Kidney (tissue), 14 donors: Measurements from ENCODE around the gene PHACTR1. TPM values are rescaled to one million over a fixed set of nuclear protein-coding genes. Genes with fewer than 3 reads are reported as not detected.

Source experiments
- DNase-seq, 5 donors: peaks; one replicate each; pipeline ENCODE4 v3.0.0-alpha.2; 2013 to 2020
- FAIRE-seq: peaks from 2 replicates; lab custom pipeline; 2012; peaks lifted over from hg19 to GRCh38; lab: Jason Lieb, UNC
- H3K27ac ChIP-seq, 2 donors: one replicate each; pipeline ENCODE4 v1.7.0; 2013; ENCODE audit warnings: low read depth in 2 of 2, low read length in 2 of 2, inconsistent platforms in 1 of 2
- H3K27me3 ChIP-seq: one replicate; pipeline ENCODE4 v1.7.1; 2013; ENCODE audit warnings: low read length, inconsistent platforms; ENCODE audit not compliant: control insufficient read depth, insufficient read depth
- H3K36me3 ChIP-seq, 3 donors: one replicate each; pipeline versions ENCODE4 v1.7.0 to v1.7.1; 2013; ENCODE audit warnings: low read length in 3 of 3, control low read depth in 1 of 3, inconsistent platforms in 1 of 3; ENCODE audit not compliant: insufficient read depth in 3 of 3, control insufficient read depth in 2 of 3
- H3K4me1 ChIP-seq, 3 donors: one replicate each; pipeline versions ENCODE4 v1.7.0 to v1.7.1; 2013; ENCODE audit warnings: low read length in 3 of 3, inconsistent platforms in 1 of 3, low read depth in 1 of 3; ENCODE audit not compliant: control insufficient read depth in 2 of 3, insufficient read depth in 2 of 3
- H3K4me3 ChIP-seq, 3 donors: one replicate each; pipeline versions ENCODE4 v1.7.0 to v1.8.1; 2013; ENCODE audit warnings: low read length in 3 of 3, control low read depth in 1 of 3, inconsistent platforms in 1 of 3
- H3K9ac ChIP-seq, 3 donors: one replicate each; pipeline versions ENCODE4 v1.7.0 to v1.7.1; 2013; ENCODE audit warnings: low read length in 3 of 3, control low read depth in 1 of 3, inconsistent platforms in 1 of 3
- H3K9me3 ChIP-seq, 3 donors: one replicate each; pipeline versions ENCODE4 v1.7.0 to v1.7.1; 2013; ENCODE audit warnings: low read length in 3 of 3, control low read depth in 1 of 3, inconsistent platforms in 1 of 3; ENCODE audit not compliant: control insufficient read depth in 2 of 3, insufficient read depth in 1 of 3
- CTCF ChIP-seq: IDR thresholded peaks from 3 replicates; pipeline ENCODE4 v1.5.1; 2012; ENCODE audit warnings: mild to moderate bottlenecking, moderate library complexity, borderline replicate concordance; ENCODE audit not compliant: insufficient read depth; ENCODE audit errors: extremely low read depth
- intact Hi-C: fragments of 100-400 bp; cut with DNase I; formaldehyde crosslinking; loops from one replicate; pipeline ENCODE4 v1.11.1; 2022
- polyA plus RNA-seq: library from polyadenylated mRNA; stranded (reverse); fragments of 350-450 nt; fragmentation: Illumina TruSeq; extraction: RNeasy Lipid Tissue Mini Kit (QIAGEN cat#74804); gene quantifications from one replicate; pipeline ENCODE4 v1.2.3, GENCODE V29; 2014; ENCODE audit warnings: low read depth, low replicate concordance; ENCODE audit not compliant: insufficient read depth
- total RNA-seq: library from RNA; stranded (reverse); fragmentation: NEBNext Ultra II Directional; extraction: Animal tissue kit (Norgen Biotek cat#: 25700); gene quantifications from one replicate; pipeline ENCODE4 v1.2.1, GENCODE V29; 2021
- donor health status: control.
- donor health status: control.
- donor health status: control.
- donor health status: control.
- donor health status: control.
- donor health status: DM: yes; HTN: yes; CAD: no.
- donor health status: Normal renal cell carcinoma (clear cell type).

The PHACTR1 gene
- total and polyA plus RNA-seq, 2 donors from 2014 or later = 3.3 to 33.6 TPM

- no peaks in the 10 kb centered on the region for H3K27me3 ChIP-seq
- peak overlapping the region; percentile 84 to 92 for H3K27ac ChIP-seq
- H3K4me1 ChIP-seq = peaks cover 0 to 12% (median 0%) of the 10 kb centered on the region in 3 donors
- peak overlapping the region; percentile 75 to 98 (median 92) for H3K4me3 ChIP-seq
- H3K36me3 ChIP-seq = peaks cover 0 to 2% (median 2%) of the 10 kb centered on the region in 3 donors
- no peaks in the 10 kb centered on the region for H3K9me3 ChIP-seq
- no peak for TF ChIP-seq CTCF
- DNase-seq (peak in 2 of 5 donors; percentile 19 to 53), FAIRE-seq (no peak)
- peak overlapping the region; percentile 72 to 97 (median 85) for H3K9ac ChIP-seq
- intact Hi-C loops = loop anchor here (5.0 kb wide), 1 partner anchor 415 kb away; no protein-coding TSS in a partner anchor
Observed at GRCh38 chr6:13327691-13328075, 611.1 kb downstream of the PHACTR1 start.

GRCh38 chr6:13328076-13328874 is 611.7 kb downstream of the PHACTR1 start, which contains the start of gene TBC1D7:
TSS of gene TBC1D7 (minus strand) at chr6:13328537. CDS start at chr6:13326898, 1,639 bp downstream.
- no peak for FAIRE-seq

GRCh38 chr6:13328875-13329183 is 612.3 kb downstream of the PHACTR1 start:
- TF ChIP-seq CTCF = no peak
- Histone ChIP-seq H3K4me1 (peaks cover 0 to 12% (median 0%) of the 10 kb centered on the region in 3 donors), H3K9ac (peak overlapping the region; percentile 12 to 95 (median 66)), H3K36me3 (peaks cover 0 to 2% (median 0%) of the 10 kb centered on the region in 3 donors), H3K27ac (peak overlapping the region; percentile 89 to 92), H3K9me3 (no peaks in the 10 kb centered on the region), H3K4me3 (peak overlapping the region; percentile 68 to 98 (median 74)), H3K27me3 (no peaks in the 10 kb centered on the region)
- no peak for FAIRE-seq
- intact Hi-C loops = loop anchor here (5.0 kb wide), 1 partner anchor 417 kb away; no protein-coding TSS in a partner anchor
- DNase-seq = no peak

More at GRCh38 chr6:13328076-13328874, 611.7 kb downstream of the PHACTR1 start, which contains the start of gene TBC1D7:
- Histone ChIP-seq H3K4me3 (peak within 1 kb of the TSS; percentile 75 to 98 (median 92)), H3K27me3 (no peaks in the 10 kb centered on the region), H3K27ac (peak within 1 kb of the TSS; percentile 89 to 92), H3K9ac (peak within 1 kb of the TSS; percentile 72 to 97 (median 85)), H3K4me1 (peaks cover 0 to 12% (median 0%) of the 10 kb centered on the region in 3 donors), H3K36me3 (peaks cover 0 to 2% (median 0%) of the 10 kb centered on the region in 3 donors), H3K9me3 (no peaks in the 10 kb centered on the region)
- intact Hi-C loops = loop anchor here (5.0 kb wide), 1 partner anchor 416 kb away; no protein-coding TSS in a partner anchor
- peak; percentile 11 for TF ChIP-seq CTCF
- DNase-seq = peak; percentile 95 to 97 (median 97)
